Measurements from ENCODE around the gene SREBF2. TPM values are rescaled to one million over a fixed set of nuclear protein-coding genes. Genes with fewer than 3 reads are reported as not detected.

Gene SREBF2
- total RNA-seq, 4 donors from 2014 or later: 10.2 to 61.0 (median 29.0) TPM

- DNase-seq: no peak
- peaks cover 16 to 35% of the 10 kb centered on the region in 2 donors for H3K27me3 ChIP-seq
- intact Hi-C loops (cut with DNase I; ENCODE audit: low total_unique reads): no loop called here
Observed at GRCh38 chr22:41917903-41918791, 85.2 kb downstream of the SREBF2 start.

DNA sequence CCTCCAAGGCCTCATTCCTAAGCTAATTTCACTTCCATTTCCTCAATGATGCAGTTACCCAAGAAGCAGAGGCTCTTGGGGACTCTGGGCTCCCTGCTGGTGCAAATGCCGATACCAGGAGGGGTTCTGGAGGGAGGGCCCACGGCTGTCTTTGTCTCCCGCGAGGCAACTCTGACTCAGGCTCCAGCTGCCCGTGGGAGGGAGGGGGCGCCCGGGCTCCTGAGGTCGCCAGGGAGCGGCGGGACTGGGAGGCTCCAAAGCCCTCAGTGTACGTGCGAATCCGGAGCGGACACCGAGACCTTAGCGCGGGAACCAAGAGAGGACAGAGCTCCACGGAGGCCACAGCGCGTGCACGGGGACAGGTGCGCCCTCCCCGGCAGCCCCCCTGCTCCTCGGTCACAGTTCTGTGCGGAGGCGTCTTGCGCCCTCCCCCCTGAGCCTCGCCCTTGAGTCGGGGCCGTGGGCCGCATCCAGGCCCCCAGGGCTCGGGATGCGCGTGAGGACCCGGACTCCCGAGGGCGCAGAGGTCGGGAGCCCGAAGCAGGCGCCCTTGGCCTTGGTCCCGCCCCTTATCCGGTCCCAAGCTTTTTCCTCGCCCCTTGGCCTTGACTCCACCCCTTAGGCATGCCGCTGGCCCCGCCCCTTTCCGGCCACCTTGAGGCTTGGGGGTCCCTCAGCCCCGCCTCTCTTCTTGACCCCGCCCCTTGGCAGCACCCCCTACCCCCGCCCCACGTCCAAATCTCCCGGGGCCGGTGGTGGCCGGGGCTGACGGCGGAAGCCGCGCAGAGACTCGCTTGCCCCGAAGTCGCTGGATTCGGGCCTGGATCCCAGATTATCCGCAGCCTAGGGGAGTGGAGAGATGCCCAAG, 86.7 kb downstream of the SREBF2 start:
- peaks cover 0 to 19% of the 10 kb centered on the region in 2 donors for H3K4me1 ChIP-seq
- no peak overlapping the region for H3K27ac ChIP-seq
- intact Hi-C loops (cut with DNase I; ENCODE audit: low total_unique reads): no loop called here
- H3K27me3 ChIP-seq: peaks cover 11 to 27% of the 10 kb centered on the region in 2 donors
- TF ChIP-seq POLR2A (IDR thresholded peaks at IDR 0.05) (no peak), CTCF (IDR thresholded peaks at IDR 0.05) (no peak)
- no peaks in the 10 kb centered on the region for H3K36me3 ChIP-seq
- no peaks in the 10 kb centered on the region for H3K9me3 ChIP-seq
- no peak for DNase-seq
- peak overlapping the region; percentile 2 to 27 for H3K4me3 ChIP-seq

More at GRCh38 chr22:41917903-41918791, 85.2 kb downstream of the SREBF2 start:
- TF ChIP-seq CTCF (IDR thresholded peaks at IDR 0.05) (no peak), POLR2A (IDR thresholded peaks at IDR 0.05) (no peak)
- Histone ChIP-seq H3K4me1 (peaks cover 0 to 20% of the 10 kb centered on the region in 2 donors), H3K27ac (no peak overlapping the region), H3K4me3 (no peak overlapping the region), H3K9me3 (no peaks in the 10 kb centered on the region), H3K36me3 (no peaks in the 10 kb centered on the region)

DNA sequence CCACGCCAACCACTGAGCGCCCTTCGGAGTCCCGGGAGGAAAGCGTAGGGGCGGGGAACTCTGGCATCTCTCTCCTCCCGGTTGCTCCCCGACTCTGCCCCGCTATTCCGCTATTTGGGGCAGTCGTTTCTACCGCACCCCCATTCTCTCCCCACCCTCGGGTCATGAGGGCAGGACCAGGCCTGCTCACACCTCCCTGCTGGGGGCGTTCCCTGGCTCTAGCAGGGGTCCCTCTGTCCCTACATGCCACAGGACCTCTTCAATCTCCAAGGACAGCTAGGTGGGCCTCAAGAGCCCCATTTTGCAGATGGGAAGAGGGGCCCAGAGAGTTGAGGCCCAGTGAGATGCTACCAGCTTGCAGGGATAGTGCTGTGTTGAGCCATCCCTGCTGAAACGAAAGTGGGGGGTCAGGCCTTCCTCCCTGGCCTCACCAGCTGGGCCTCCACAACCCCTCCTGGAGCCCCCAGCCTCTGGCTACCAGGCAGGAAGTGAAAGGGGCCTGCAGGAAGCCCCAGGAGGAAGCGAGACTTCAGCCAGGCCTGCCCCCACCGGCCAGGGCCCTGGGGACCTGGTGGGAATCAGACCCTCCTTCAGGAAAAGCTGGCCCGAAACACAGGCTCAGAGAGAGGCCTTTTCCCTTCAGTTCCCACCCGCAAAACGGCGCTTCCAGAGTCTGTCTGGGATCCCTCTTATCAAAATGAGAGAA, 87.5 kb downstream of the SREBF2 start:
- DNase-seq: no peak
- peaks cover 0 to 10% of the 10 kb centered on the region in 2 donors for H3K4me1 ChIP-seq
- no peaks in the 10 kb centered on the region for H3K36me3 ChIP-seq
- H3K27me3 ChIP-seq: peaks cover 11 to 23% of the 10 kb centered on the region in 2 donors
- no peaks in the 10 kb centered on the region for H3K9me3 ChIP-seq
- intact Hi-C loops (cut with DNase I; ENCODE audit: low total_unique reads): no loop called here
- no peak for TF ChIP-seq CTCF (IDR thresholded peaks at IDR 0.05)
- no peak for TF ChIP-seq POLR2A (IDR thresholded peaks at IDR 0.05)
- H3K4me3 ChIP-seq: no peak overlapping the region
- H3K27ac ChIP-seq: no peak overlapping the region

DNA sequence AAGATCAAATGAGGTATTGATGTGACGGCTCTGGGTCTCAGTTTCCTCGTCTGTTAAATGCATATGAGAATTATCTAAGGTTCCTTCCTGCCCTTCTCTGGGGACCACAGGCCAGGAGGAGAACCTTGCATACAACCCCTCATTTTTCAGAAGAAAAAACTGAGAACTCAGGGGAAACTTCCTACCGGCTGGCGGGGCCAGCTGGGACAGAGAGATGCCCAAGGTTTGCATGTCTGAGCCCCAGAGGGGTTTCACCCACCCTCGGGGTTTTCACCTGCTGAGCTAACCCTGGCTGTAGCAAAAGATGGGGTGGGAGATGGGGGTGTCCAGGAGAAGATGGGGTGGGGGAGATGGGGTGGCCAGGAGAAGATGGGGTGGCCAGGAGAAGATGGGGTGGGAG, 89.4 kb downstream of the SREBF2 start:
- Histone ChIP-seq H3K9me3 (no peaks in the 10 kb centered on the region), H3K27me3 (peaks cover 10 to 15% of the 10 kb centered on the region in 2 donors), H3K4me3 (no peak overlapping the region), H3K27ac (no peak overlapping the region), H3K4me1 (peaks cover 0 to 9% of the 10 kb centered on the region in 2 donors), H3K36me3 (no peaks in the 10 kb centered on the region)
- no peak for DNase-seq
- TF ChIP-seq CTCF (IDR thresholded peaks at IDR 0.05) (no peak), POLR2A (IDR thresholded peaks at IDR 0.05) (no peak)
- intact Hi-C loops (cut with DNase I; ENCODE audit: low total_unique reads): no loop called here

All from uterus (tissue), 4 donors.